ENCODE data around the gene SGF29. TPM values are rescaled to one million over a fixed set of nuclear protein-coding genes. Genes with fewer than 3 reads are reported as not detected.
"Not testable (repeated sequence)": the region's sequence is repeated elsewhere in the genome, so short reads cannot be mapped to it uniquely, and the experiment has no call there.

Gene SGF29
- total RNA-seq, 2 experiments from 2014 or later, result 29.6 to 33.0 TPM

- ChIA-PET POLR2A (no interaction called here), CTCF (no interaction called here)
These were observed 36.9 kb downstream of the SGF29 start for GRCh38 chr16:28590384-28591340.

DNA sequence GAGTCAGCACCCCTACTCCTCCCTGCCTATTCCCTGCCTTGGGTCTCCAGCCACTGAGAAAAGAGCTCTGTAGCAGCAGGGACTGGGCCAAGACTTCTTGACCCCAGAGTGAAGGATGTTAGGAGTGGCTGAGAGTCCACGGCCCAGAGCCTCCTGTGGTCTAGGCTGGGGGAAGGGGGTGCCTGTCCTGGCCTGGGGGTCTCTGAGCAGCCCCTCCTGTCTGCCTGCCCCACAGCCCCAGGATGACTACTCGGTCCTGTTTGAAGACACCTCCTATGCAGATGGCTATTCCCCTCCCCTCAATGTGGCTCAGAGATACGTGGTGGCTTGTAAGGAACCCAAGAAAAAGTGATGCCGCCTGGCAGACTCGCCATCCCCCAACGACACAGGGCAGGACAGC is 37.6 kb downstream of the SGF29 start:
- ChIA-PET POLR2A (no interaction called here), CTCF (no interaction called here)

DNA sequence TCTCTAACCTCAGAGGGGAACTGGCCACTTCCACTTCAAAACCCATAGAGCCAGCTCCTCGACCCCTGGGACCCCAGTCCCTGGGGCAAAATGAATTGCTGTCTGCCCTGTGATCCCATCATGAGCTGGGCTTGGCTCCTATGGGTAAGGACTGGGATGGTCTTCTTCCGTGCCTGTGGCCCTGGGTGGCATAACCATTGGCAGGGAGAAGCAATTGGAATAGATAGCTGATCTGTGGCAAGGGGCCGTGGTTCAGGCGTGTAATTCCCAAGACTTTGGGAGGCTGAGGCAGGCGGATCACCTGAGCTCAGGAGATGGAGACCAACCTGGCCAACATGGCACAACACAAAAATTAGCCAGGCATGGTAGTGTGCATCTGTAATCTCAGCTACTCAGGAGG is 38.8 kb downstream of the SGF29 start:
- CTCF ChIA-PET, result no interaction called here
- POLR2A ChIA-PET, result interaction anchor here (0.5 kb wide), 1 partner anchor 101 kb away, joined by 4 read pairs; the partner anchor contains the start of gene CLN3

- ChIA-PET CTCF (no interaction called here), POLR2A (no interaction called here)
These were observed 39.3 kb downstream of the SGF29 start for GRCh38 chr16:28592979-28593553.

DNA sequence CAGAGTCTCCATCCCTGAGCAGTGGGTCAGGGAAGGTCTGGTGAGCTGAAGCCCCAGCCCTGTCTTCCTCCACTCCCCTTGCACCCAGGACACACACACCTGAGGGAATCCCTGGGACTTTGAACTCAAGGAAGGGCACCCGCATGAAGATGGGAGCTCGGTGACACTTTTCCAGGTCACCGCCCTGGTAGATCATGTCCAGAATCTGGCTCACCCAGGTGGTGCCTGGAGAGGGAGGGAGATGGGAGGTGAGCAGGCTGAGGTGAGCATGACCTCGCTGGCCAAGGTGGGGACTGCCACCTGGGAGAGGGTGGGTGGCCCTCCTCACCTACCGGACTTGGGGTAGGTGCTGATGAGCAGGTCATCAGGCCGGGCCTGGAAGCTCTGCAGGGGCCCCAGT is 41.7 kb downstream of the SGF29 start:
- CTCF ChIA-PET, POLR2A ChIA-PET: not testable (repeated sequence)

- CTCF ChIA-PET, result no interaction called here
- POLR2A ChIA-PET, result no interaction called here
These were observed 42.5 kb downstream of the SGF29 start for GRCh38 chr16:28596115-28596630.

- CTCF ChIA-PET, result no interaction called here
These were observed 43.3 kb downstream of the SGF29 start, which contains the start of gene SULT1A2 for GRCh38 chr16:28596840-28597691. Gene SULT1A2, minus strand, starts transcription at chr16:28597050. Its CDS starts 1,120 bp downstream, at chr16:28595930.

DNA sequence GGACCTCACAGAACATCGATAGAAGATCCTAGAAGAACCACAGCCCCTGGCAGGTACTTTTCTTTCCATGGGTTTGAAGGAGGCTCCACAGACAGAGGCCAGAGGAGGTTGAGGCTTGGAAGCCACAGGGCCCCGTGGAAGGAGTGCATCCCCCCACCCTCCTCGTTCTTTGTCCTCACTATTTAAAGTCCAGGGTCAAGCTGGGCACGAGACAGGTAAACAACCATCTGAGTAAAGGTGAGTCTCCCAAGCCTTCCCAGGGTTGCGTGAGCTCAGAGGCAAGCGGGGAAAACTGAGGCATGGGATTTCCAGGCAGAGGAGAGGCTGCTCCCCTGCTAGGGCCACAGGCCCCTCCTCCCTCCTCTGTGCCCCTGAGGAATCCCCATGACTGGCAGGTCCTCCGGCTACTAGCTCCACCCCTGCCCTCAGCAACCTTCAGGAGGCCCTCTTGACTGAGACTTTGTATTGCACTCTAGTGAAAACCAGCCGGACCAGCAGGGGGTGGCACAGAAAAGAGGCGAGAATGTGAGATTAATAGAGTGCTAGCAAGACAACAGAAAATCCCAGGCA is 44.1 kb downstream of the SGF29 start:
- CTCF ChIA-PET, result no interaction called here
- POLR2A ChIA-PET, result no interaction called here

More at GRCh38 chr16:28596840-28597691, 43.3 kb downstream of the SGF29 start, which contains the start of gene SULT1A2:
- POLR2A ChIA-PET, result no interaction called here

- POLR2A ChIA-PET, CTCF ChIA-PET: not testable (repeated sequence)
These were observed 45.9 kb downstream of the SGF29 start for GRCh38 chr16:28599377-28600285.

- POLR2A ChIA-PET, CTCF ChIA-PET: not testable (repeated sequence)
These were observed 47.2 kb downstream of the SGF29 start for GRCh38 chr16:28600965-28601364.

DNA sequence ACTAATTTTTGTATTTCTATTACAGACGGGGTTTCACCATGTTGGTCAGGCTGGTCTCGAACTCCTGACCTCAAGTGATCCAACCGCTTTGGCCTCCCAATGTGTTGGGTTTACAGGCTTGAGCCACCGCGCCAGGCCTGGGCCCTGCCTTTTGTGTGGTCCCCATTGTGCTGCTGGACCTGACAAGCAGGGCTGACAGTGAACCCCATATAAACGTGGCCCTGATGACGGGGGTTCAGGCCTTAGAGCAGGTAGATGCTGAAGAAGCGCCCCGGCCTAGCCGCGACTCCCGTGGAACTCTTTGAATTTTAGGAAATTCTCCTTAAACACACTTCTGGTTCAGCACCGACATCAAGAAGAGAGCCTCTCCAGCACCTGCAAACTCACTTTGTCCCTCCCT is 47.9 kb downstream of the SGF29 start:
- CTCF ChIA-PET, result not testable (repeated sequence)

GRCh38 chr16:28602062-28602461 is 48.3 kb downstream of the SGF29 start:
- CTCF ChIA-PET, POLR2A ChIA-PET: not testable (repeated sequence)

More for the DNA sequence above, 47.9 kb downstream of the SGF29 start:
- POLR2A ChIA-PET, result not testable (repeated sequence)

DNA sequence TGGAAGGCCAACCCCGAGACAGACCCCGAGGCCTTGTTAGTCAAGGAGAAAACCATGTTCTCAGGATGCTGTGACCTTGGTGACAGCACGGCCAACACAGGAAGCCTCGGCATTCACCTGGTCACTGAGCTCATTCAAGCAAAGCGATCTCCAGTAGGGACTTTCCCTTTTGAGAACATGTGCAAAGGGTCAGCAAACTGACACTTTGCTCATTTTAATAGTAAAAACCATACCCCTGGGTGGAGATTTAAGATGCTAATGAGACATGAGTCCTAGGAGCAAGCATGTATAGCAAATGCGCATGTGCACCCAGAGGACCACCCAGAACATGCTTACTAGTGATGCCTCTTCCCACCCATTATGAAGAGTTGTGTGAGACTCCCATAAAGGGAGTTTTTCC is 48.8 kb downstream of the SGF29 start:
- CTCF ChIA-PET, result no interaction called here
- POLR2A ChIA-PET, result no interaction called here

GRCh38 chr16:28603381-28604185 is 49.9 kb downstream of the SGF29 start:
- CTCF ChIA-PET, result no interaction called here
- POLR2A ChIA-PET, result no interaction called here

GRCh38 chr16:28604186-28604565 is 50.5 kb downstream of the SGF29 start:
- ChIA-PET POLR2A (no interaction called here), CTCF (no interaction called here)

GRCh38 chr16:28606291-28607115 is 52.8 kb downstream of the SGF29 start:
- ChIA-PET CTCF (no interaction called here), POLR2A (no interaction called here)

- POLR2A ChIA-PET, result no interaction called here
- CTCF ChIA-PET, result no interaction called here
These were observed 53.5 kb downstream of the SGF29 start for GRCh38 chr16:28607116-28607623.
